Neural cell (in vitro differentiated cells): Measurements from ENCODE around the gene LGALS3.

ENCODE experiments used
- CTCF ChIP-seq: fragments of 450-650 bp; IDR thresholded peaks from 2 replicates; pipeline ENCODE4 v1.5.1; 2014; ENCODE audit warnings: antibody characterized with exemption, mild to moderate bottlenecking, moderate library complexity; ENCODE audit not compliant: poor library complexity, severe bottlenecking
- EP300 ChIP-seq: fragments of 450-650 bp; conservative IDR thresholded peaks from 2 replicates; pipeline ENCODE4 v1.6.1; 2014; ENCODE audit warnings: antibody characterized with exemption, mild to moderate bottlenecking, moderate library complexity; ENCODE audit not compliant: poor library complexity, severe bottlenecking
- EZH2 ChIP-seq: fragments of 200-600, 300-800 bp; shearing (Covaris generic), sonication (generic); IDR thresholded peaks from 2 replicates; pipeline ENCODE4 v1.6.1; 2014; ENCODE audit warnings: antibody characterized with exemption, low read length, borderline replicate concordance, mild to moderate bottlenecking; ENCODE audit not compliant: insufficient read depth, poor library complexity, severe bottlenecking
- MXI1 ChIP-seq: fragments of 450-650 bp; conservative IDR thresholded peaks from 2 replicates; pipeline ENCODE4 v1.6.1; 2014; ENCODE audit warnings: antibody characterized with exemption, mild to moderate bottlenecking; ENCODE audit not compliant: poor library complexity, severe bottlenecking
- POLR2AphosphoS5 ChIP-seq: IDR thresholded peaks from 2 replicates; pipeline ENCODE4 v1.6.1; 2012
- RAD21 ChIP-seq: fragments of 450-650 bp; conservative IDR thresholded peaks from 2 replicates; pipeline ENCODE4 v1.6.1; 2014; ENCODE audit warnings: antibody characterized with exemption, mild to moderate bottlenecking, moderate library complexity
- SMC3 ChIP-seq: fragments of 450-650 bp; conservative IDR thresholded peaks from 2 replicates; pipeline ENCODE4 v1.6.1; 2014; ENCODE audit warnings: antibody characterized with exemption, mild to moderate bottlenecking, moderate library complexity; ENCODE audit not compliant: poor library complexity
- TAF1 ChIP-seq: IDR thresholded peaks from 2 replicates; pipeline ENCODE4 v1.6.1; 2012; ENCODE audit warnings: low read depth
- TF ChIP-seq, protein P1 (sequence below): IDR thresholded peaks from 2 replicates; pipeline ENCODE4 v1.6.1; 2012; ENCODE audit warnings: borderline replicate concordance

GRCh38 chr14:55101698-55102097, 27.4 kb upstream of the LGALS3 start:
- no peak for TF ChIP-seq CTCF
- no peak for TF ChIP-seq EP300
- no peak for TF ChIP-seq POLR2AphosphoS5
- no peak for TF ChIP-seq MXI1
- TF ChIP-seq RAD21: no peak
- TF ChIP-seq TAF1: no peak
- no peak for TF ChIP-seq EZH2
- no peak for TF ChIP-seq SMC3
- TF ChIP-seq, protein P1, sequence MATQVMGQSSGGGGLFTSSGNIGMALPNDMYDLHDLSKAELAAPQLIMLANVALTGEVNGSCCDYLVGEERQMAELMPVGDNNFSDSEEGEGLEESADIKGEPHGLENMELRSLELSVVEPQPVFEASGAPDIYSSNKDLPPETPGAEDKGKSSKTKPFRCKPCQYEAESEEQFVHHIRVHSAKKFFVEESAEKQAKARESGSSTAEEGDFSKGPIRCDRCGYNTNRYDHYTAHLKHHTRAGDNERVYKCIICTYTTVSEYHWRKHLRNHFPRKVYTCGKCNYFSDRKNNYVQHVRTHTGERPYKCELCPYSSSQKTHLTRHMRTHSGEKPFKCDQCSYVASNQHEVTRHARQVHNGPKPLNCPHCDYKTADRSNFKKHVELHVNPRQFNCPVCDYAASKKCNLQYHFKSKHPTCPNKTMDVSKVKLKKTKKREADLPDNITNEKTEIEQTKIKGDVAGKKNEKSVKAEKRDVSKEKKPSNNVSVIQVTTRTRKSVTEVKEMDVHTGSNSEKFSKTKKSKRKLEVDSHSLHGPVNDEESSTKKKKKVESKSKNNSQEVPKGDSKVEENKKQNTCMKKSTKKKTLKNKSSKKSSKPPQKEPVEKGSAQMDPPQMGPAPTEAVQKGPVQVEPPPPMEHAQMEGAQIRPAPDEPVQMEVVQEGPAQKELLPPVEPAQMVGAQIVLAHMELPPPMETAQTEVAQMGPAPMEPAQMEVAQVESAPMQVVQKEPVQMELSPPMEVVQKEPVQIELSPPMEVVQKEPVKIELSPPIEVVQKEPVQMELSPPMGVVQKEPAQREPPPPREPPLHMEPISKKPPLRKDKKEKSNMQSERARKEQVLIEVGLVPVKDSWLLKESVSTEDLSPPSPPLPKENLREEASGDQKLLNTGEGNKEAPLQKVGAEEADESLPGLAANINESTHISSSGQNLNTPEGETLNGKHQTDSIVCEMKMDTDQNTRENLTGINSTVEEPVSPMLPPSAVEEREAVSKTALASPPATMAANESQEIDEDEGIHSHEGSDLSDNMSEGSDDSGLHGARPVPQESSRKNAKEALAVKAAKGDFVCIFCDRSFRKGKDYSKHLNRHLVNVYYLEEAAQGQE: no peak
